Mesothelial cell of epicardium (in vitro differentiated cells): Measurements from ENCODE around the gene STK10. TPM values are rescaled to one million over a fixed set of nuclear protein-coding genes. Genes with fewer than 3 reads are reported as not detected.

Source experiments
- DNase-seq, 2 experiments: peaks; one replicate each; pipeline ENCODE4 v3.0.0; 2021; ENCODE audit warnings: low spot score in 2 of 2; ENCODE audit not compliant: unreplicated experiment in 2 of 2
- H3K27ac Mint-ChIP-seq: 2 replicates; pipeline ENCODE4 v1.8.0; 2021; ENCODE audit warnings: mixed read lengths
- H3K27me3 Mint-ChIP-seq: 2 replicates; pipeline ENCODE4 v1.8.0; 2021; ENCODE audit warnings: low read depth, mixed read lengths
- H3K36me3 Mint-ChIP-seq: 2 replicates; pipeline ENCODE4 v1.8.0; 2021; ENCODE audit warnings: mixed read lengths
- H3K4me1 Mint-ChIP-seq: 2 replicates; pipeline ENCODE4 v1.8.0; 2021; ENCODE audit warnings: mixed read lengths
- H3K4me3 Mint-ChIP-seq: 2 replicates; pipeline ENCODE4 v1.8.0; 2021; ENCODE audit warnings: mild to moderate bottlenecking, moderate library complexity, mixed read lengths
- H3K9me3 Mint-ChIP-seq: 2 replicates; pipeline ENCODE4 v1.8.0; 2021; ENCODE audit warnings: mixed read lengths
- total RNA-seq: library from RNA; stranded (reverse); gene quantifications from 3 replicates; pipeline ENCODE4 v1.2.1, GENCODE V29; 2021
- TF ChIP-seq, protein P1 (sequence below): fragments of 200-600 bp; sonication (generic); IDR thresholded peaks from one replicate; pipeline ENCODE4 v1.5.0; 2021; ENCODE audit warnings: antibody characterized with exemption; ENCODE audit not compliant: unreplicated experiment

STK10 gene
- total RNA-seq, 1 donor from 2014 or later = 15.5 TPM

DNA sequence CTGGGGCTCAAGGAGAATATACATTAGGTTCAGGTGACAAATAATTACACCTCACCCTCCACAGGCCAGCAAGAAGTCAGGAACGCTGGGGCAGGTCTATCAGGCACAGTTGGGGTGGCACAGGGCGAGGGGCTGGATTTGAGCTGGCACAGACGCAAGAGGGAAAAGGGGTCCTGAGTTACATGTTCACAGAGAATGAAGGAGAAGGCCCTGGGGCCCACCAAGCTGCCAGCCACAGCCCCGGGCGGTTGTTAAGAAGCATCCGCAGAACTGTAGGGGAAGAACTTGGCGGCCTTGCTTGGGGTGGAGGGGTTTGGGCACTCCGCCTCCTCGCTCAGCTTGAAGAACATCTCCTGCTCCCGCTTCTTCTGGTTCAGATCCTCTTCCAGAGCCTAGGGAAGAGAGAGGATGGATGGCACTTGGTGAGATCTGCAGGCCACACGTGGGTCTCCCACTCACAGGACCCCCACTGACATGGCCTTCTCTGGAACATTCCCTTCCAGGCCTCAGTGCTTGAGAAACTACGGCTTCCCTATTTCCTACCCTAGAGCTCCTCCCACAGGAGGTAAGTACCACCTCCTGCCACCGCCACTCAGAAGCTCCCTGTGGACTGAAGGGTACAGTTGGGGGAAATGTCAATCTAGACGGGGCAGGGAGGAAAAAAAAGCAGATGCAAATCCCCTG, 143.3 kb downstream of the STK10 start:
- H3K9me3 Mint-ChIP-seq = no peaks in the 10 kb centered on the region
- H3K27ac Mint-ChIP-seq = no peak overlapping the region
- TF ChIP-seq, protein P1, sequence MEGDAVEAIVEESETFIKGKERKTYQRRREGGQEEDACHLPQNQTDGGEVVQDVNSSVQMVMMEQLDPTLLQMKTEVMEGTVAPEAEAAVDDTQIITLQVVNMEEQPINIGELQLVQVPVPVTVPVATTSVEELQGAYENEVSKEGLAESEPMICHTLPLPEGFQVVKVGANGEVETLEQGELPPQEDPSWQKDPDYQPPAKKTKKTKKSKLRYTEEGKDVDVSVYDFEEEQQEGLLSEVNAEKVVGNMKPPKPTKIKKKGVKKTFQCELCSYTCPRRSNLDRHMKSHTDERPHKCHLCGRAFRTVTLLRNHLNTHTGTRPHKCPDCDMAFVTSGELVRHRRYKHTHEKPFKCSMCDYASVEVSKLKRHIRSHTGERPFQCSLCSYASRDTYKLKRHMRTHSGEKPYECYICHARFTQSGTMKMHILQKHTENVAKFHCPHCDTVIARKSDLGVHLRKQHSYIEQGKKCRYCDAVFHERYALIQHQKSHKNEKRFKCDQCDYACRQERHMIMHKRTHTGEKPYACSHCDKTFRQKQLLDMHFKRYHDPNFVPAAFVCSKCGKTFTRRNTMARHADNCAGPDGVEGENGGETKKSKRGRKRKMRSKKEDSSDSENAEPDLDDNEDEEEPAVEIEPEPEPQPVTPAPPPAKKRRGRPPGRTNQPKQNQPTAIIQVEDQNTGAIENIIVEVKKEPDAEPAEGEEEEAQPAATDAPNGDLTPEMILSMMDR = no peak
- H3K4me3 Mint-ChIP-seq = no peak overlapping the region
- peaks cover 2% of the 10 kb centered on the region for H3K27me3 Mint-ChIP-seq
- H3K36me3 Mint-ChIP-seq = peaks cover 5% of the 10 kb centered on the region
- H3K4me1 Mint-ChIP-seq = peaks cover 4% of the 10 kb centered on the region
- no peak for DNase-seq

DNA sequence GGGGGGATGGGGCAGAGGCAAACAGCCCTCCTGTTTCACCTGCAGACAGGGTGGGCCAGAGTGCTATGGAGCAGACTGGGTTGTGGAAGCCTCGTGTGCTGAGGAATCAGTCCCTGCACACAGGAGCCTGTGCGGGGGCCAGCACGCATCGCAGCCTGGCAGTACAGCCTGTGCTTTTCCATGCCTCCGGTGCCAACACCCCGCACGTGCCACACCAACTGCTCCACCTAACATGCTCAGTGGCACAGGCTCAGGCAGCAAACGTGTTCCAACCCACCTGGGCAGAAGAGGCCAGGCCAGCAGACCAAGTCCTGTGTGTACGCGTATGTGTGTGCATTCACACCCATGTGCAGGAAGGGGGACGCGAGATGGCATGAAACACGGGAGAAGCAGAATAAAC, 144.2 kb downstream of the STK10 start:
- Mint-ChIP-seq H3K27me3 (peaks cover 2% of the 10 kb centered on the region), H3K27ac (no peak overlapping the region), H3K4me1 (peaks cover 4% of the 10 kb centered on the region), H3K36me3 (peaks cover 2% of the 10 kb centered on the region), H3K9me3 (no peaks in the 10 kb centered on the region), H3K4me3 (no peak overlapping the region)
- no peak for DNase-seq
- TF ChIP-seq, protein P1 = no peak

DNA sequence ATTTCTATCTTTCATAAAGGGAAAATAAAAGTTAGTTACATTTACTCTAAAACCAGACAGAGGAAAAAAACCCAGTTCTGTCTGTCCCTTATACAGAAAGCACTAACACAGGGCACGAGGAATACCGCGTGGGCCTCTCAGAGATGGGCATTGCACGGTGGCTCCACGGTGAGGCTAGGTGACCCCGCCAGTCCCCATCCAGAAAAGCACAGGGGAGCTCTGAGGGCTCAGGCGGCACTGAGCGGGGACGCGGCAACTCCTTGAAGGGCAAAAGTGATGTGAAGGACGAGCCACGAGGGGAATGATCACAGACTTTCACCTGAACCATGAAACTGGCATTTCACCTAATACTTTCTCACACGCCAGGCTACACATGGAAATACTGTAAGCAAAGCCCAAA, 145.8 kb downstream of the STK10 start:
- DNase-seq = no peak
- H3K4me1 Mint-ChIP-seq = peaks cover under 1% of the 10 kb centered on the region
- TF ChIP-seq, protein P1 = no peak
- no peak overlapping the region for H3K27ac Mint-ChIP-seq
- H3K4me3 Mint-ChIP-seq = no peak overlapping the region
- H3K9me3 Mint-ChIP-seq = peaks cover 13% of the 10 kb centered on the region
- peaks cover 2% of the 10 kb centered on the region for H3K27me3 Mint-ChIP-seq
- H3K36me3 Mint-ChIP-seq = peaks cover 2% of the 10 kb centered on the region

DNA sequence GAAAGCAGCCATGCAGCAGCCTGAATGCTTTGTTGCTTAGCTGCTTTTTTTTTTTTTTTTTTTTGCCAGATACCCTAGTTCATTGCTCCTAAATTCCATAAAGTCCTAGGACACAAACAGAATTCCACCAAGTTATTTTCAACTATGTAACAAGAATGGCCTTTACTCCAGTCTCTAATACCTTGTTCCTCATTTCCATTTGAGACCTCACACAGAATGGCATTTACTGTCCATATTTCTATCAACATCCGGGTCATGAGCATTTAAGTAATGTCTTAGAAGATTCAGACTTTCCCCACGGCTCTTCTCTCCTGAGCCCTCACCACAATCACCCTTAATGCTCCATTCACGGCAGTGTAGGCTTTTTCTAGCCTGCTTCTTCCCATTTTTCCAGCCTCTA, 149.9 kb downstream of the STK10 start:
- no peaks in the 10 kb centered on the region for H3K36me3 Mint-ChIP-seq
- no peak for DNase-seq
- H3K27ac Mint-ChIP-seq = no peak overlapping the region
- H3K4me3 Mint-ChIP-seq = no peak overlapping the region
- peaks cover 2% of the 10 kb centered on the region for H3K27me3 Mint-ChIP-seq
- peaks cover 13% of the 10 kb centered on the region for H3K9me3 Mint-ChIP-seq
- peaks cover 10% of the 10 kb centered on the region for H3K4me1 Mint-ChIP-seq
- TF ChIP-seq, protein P1 = no peak

DNA sequence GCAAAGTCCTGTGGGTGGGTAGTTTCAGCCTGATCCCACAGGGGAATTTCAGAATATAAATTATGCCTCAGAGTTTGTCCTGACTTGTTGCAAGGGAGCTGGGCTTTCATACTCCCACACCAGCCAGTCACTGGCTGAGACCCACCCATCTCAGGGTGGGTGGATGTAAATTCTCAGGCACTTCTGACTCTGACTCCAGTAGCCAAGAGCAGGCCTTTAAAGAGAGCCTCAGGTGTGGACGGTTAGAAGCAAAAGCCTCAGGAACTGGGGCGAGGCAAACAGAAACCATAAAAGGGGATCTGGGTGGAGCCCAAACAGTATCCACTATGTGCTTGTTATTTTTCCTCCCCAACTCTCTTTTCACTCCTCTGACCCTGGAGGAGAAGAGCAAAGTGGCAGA, 153.0 kb downstream of the STK10 start:
- Mint-ChIP-seq H3K27ac (peak overlapping the region; percentile 66), H3K36me3 (peaks cover 5% of the 10 kb centered on the region), H3K9me3 (peaks cover 27% of the 10 kb centered on the region), H3K4me3 (no peak overlapping the region), H3K27me3 (no peaks in the 10 kb centered on the region), H3K4me1 (peaks cover 10% of the 10 kb centered on the region)
- TF ChIP-seq, protein P1 = no peak
- no peak for DNase-seq
